Ascending aorta (tissue), 2 donors: ENCODE results near the gene PGF. TPM values are rescaled to one million over a fixed set of nuclear protein-coding genes. Genes with fewer than 3 reads are reported as not detected.
A peak's percentile ranks its signal among the peaks of the same experiment; 100 is the strongest.

Experiments used
- DNase-seq, 2 donors: peaks; one replicate each; pipeline ENCODE4 v3.0.0-alpha.2; 2019; ENCODE audit warnings: low spot score in 2 of 2
- H3K27ac ChIP-seq, 2 donors: fragments of 200-600 bp; sonication (generic); one replicate each; pipeline ENCODE4 v1.5.1; 2016 to 2017; ENCODE audit warnings: mild to moderate bottlenecking in 1 of 2
- H3K27me3 ChIP-seq: fragments of 200-600 bp; sonication (generic); one replicate; pipeline ENCODE4 v1.5.1; 2017
- H3K36me3 ChIP-seq, 2 donors: fragments of 200-600 bp; sonication (generic); one replicate each; pipeline ENCODE4 v1.5.1; 2016
- H3K4me1 ChIP-seq, 2 donors: fragments of 200-600 bp; sonication (generic); one replicate each; pipeline ENCODE4 v1.5.1; 2016 to 2017; ENCODE audit warnings: mild to moderate bottlenecking in 1 of 2
- H3K4me3 ChIP-seq, 2 donors: fragments of 200-600 bp; sonication (generic); one replicate each; pipeline ENCODE4 v1.5.1; 2016 to 2017; ENCODE audit warnings: mild to moderate bottlenecking in 1 of 2
- H3K9me3 ChIP-seq, 2 donors: fragments of 200-600 bp; sonication (generic); one replicate each; pipeline ENCODE4 v1.5.1; 2016
- intact Hi-C: fragments of 100-400 bp; cut with DNase I; formaldehyde crosslinking; loops from one replicate; pipeline ENCODE4 v1.15.1; 2023
- total RNA-seq: library from RNA; depleted of rRNA; stranded (reverse); fragments of >200 nt; gene quantifications from one replicate; pipeline ENCODE4 v1.1.0, GENCODE V29; 2016
- TF ChIP-seq, protein P1 (sequence below), 3 experiments: fragments of 200-600 bp in 2 of 3; fragments of 450-650 bp in 1 of 3; sonication (generic) in 2 of 3; IDR thresholded peaks; one replicate each; pipeline ENCODE4 v1.5.1; 2016 to 2019; ENCODE audit warnings: antibody characterized with exemption in 3 of 3, mild to moderate bottlenecking in 1 of 3, moderate library complexity in 1 of 3

PGF gene
- total RNA-seq, 1 donor from 2014 or later: 41.1 TPM

DNA sequence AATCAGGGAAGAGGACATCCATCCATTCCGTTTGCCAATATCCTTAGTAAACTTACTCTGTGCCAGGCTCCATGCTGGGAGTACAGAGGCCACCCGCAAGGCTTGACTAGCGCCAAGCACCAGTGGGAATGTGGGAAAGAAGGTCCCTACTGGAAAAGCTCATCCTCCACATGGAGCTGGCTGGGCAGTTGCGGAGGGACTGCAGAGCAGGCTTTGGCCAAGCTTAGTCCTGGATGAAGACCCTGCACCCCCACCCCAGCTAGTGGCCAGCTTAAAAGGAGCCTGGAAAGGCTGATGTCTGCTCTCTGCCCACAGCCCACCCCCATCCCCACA lies 25.0 kb upstream of the PGF start:
- Histone ChIP-seq H3K9me3 (no peaks in the 10 kb centered on the region), H3K27me3 (no peaks in the 10 kb centered on the region), H3K4me1 (peaks cover 25 to 49% of the 10 kb centered on the region in 2 donors), H3K27ac (peak overlapping the region; percentile 95), H3K36me3 (no peaks in the 10 kb centered on the region), H3K4me3 (no peak overlapping the region)
- TF ChIP-seq, protein P1, sequence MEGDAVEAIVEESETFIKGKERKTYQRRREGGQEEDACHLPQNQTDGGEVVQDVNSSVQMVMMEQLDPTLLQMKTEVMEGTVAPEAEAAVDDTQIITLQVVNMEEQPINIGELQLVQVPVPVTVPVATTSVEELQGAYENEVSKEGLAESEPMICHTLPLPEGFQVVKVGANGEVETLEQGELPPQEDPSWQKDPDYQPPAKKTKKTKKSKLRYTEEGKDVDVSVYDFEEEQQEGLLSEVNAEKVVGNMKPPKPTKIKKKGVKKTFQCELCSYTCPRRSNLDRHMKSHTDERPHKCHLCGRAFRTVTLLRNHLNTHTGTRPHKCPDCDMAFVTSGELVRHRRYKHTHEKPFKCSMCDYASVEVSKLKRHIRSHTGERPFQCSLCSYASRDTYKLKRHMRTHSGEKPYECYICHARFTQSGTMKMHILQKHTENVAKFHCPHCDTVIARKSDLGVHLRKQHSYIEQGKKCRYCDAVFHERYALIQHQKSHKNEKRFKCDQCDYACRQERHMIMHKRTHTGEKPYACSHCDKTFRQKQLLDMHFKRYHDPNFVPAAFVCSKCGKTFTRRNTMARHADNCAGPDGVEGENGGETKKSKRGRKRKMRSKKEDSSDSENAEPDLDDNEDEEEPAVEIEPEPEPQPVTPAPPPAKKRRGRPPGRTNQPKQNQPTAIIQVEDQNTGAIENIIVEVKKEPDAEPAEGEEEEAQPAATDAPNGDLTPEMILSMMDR (IDR thresholded peaks at IDR 0.05): no peak
- intact Hi-C loops: loop anchor here (10.0 kb wide), 1 partner anchor 314 kb away; no protein-coding TSS in a partner anchor
- peak in 1 of 2 donors; percentile 54 for DNase-seq

DNA sequence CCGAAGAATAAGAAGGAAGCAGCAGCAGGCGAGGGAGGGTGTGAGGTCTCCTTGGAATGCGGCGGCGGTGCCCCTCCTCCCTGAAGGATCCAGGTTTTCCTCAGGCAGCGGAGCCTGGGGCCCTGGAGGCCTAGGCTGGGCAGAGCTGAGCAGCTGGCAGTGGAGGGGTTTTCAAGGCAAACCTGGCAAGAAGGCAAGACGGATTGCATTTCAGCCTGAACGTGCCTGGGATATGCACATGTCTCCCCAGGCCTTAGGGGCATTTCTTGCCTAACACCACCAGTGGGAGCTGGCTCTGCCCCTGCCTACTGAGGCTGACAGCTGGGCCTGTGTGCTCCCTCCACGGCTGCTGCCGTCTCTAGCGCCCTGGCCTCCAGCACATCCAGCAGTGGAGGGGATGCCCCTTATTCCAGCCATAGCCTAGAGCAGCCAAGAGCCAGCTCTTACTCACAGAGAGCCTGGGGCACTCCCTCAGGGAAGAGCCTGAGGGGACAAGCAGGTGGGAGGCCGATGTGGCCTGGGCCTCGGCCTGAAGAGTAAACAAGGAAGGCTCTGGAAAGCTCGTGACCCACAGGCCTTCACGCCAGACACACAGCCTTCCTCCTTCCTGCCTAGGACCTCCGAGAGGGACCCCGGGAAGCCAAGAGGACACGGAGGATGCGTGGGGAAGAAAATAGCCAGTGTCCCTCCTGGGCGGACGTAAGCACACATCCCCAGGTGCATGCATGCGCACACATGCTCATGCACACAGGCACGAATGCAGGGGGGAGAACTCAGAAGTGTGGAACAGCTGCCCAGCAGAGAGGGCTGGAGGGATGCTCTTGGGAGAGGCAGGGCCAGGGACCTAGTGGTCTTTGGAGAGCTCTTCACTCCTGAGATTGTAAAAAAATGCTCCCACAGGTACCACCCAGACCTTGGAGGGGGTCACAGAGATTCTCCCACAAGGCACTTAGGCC lies 24.3 kb upstream of the PGF start:
- H3K9me3 ChIP-seq: no peaks in the 10 kb centered on the region
- H3K4me1 ChIP-seq: peaks cover 25 to 43% of the 10 kb centered on the region in 2 donors
- no peaks in the 10 kb centered on the region for H3K36me3 ChIP-seq
- no peak overlapping the region for H3K4me3 ChIP-seq
- TF ChIP-seq, protein P1 (IDR thresholded peaks at IDR 0.05): peak in 2 of 3 experiments; percentile 22 to 34
- peak overlapping the region; percentile 95 for H3K27ac ChIP-seq
- peak in 1 of 2 donors; percentile 78 for DNase-seq
- H3K27me3 ChIP-seq: no peaks in the 10 kb centered on the region
- intact Hi-C loops: loop anchor here (1.0 to 10.0 kb wide), 3 partner anchors 23 to 315 kb away; partner anchors contain the start of genes EIF2B2 and PGF

DNA sequence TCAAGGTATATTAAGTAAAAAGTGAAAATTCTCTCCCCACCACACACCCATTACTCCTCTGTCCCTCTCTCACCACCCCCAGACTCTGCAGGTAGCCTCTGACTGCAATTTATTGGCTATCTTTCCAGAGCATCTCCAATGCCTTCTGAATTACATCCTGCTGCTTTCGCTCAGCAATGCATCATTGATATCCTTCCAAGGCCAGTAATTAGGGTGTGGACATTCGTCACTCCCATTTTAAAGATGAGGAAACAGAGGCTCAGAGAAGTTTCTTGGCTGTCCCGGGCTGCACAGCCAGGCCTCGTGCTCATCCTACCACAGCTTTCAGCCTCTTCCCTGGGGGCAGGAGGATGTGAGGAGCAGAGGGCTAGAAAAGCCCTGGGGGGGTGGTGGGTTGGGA lies 23.6 kb upstream of the PGF start:
- no peaks in the 10 kb centered on the region for H3K36me3 ChIP-seq
- intact Hi-C loops: loop anchor here (1.0 kb wide), 2 partner anchors 23 to 24 kb away; partner anchors contain the start of genes EIF2B2 and PGF
- no peak for DNase-seq
- no peaks in the 10 kb centered on the region for H3K9me3 ChIP-seq
- TF ChIP-seq, protein P1 (IDR thresholded peaks at IDR 0.05): no peak
- H3K4me1 ChIP-seq: peaks cover 20 to 39% of the 10 kb centered on the region in 2 donors
- peak overlapping the region; percentile 95 for H3K27ac ChIP-seq
- H3K4me3 ChIP-seq: no peak overlapping the region
- no peaks in the 10 kb centered on the region for H3K27me3 ChIP-seq

DNA sequence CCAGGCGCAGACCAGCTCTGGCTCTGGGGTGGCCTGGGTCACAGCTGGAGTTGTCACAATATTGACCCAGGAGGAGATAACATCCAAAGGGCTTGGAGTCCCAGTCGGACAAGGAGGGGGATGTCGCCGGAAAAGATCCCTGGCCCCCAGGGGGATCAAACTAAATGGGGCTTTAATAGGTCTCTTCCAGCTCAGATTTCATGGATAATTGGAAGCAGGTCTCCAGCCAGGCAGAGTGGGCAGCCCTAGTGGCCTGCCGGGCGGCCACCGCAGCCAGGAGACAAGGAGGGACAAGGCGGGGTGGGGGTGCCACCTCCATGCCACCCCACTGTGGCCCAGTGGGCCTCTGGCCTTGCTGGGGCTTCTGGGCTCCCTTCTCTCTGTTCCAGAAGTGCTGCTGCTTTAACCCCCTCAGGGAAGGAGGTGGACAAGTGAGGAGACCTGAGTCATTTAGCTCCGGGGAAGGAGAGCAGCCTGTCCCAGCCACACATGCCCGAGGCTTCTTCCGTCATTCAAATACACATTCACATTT lies 23.1 kb upstream of the PGF start:
- H3K4me3 ChIP-seq: no peak overlapping the region
- intact Hi-C loops: no loop called here
- peak in 1 of 2 donors; percentile 46 for DNase-seq
- peak overlapping the region in 1 of 2 donors; percentile 95 for H3K27ac ChIP-seq
- TF ChIP-seq, protein P1 (IDR thresholded peaks at IDR 0.05): no peak
- peaks cover 20 to 38% of the 10 kb centered on the region in 2 donors for H3K4me1 ChIP-seq
- H3K9me3 ChIP-seq: no peaks in the 10 kb centered on the region
- H3K36me3 ChIP-seq: no peaks in the 10 kb centered on the region
- H3K27me3 ChIP-seq: no peaks in the 10 kb centered on the region

DNA sequence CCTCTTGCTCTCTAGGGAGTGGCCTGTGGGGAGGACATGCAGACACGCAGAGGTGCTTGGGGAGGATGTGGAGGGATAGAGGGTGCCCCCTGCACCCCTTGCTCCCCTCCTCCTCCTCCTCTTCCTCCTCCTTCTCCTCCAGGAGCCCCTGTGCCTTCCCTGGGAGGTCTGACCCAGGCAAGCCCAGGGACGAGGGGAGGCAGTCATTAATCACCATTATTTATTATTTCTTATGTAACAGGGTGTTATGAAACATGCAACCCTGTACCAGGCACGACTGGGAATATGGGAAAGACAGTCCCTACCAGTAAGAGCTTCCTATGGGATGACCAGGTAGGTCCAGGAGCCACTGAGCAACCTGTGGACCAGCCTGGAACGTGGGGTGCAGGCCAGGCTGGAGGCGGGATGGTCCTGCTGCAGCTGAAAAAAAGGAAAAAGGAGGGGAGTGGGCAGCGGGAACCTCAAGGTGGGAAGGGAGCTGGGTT lies 22.5 kb upstream of the PGF start:
- H3K27me3 ChIP-seq: no peaks in the 10 kb centered on the region
- peak in 1 of 2 donors; percentile 7 for DNase-seq
- TF ChIP-seq, protein P1 (IDR thresholded peaks at IDR 0.05): no peak
- no peaks in the 10 kb centered on the region for H3K9me3 ChIP-seq
- H3K27ac ChIP-seq: no peak overlapping the region
- H3K4me3 ChIP-seq: no peak overlapping the region
- H3K36me3 ChIP-seq: no peaks in the 10 kb centered on the region
- peaks cover 20 to 37% of the 10 kb centered on the region in 2 donors for H3K4me1 ChIP-seq
- intact Hi-C loops: no loop called here
